GM12878 (cell line): ENCODE measurements around the gene ANAPC4. TPM values are rescaled to one million over a fixed set of nuclear protein-coding genes. Genes with fewer than 3 reads are reported as not detected.

Source experiments
- ATAC-seq: fragments of 200-7000 bp; cut with Tn5 transposase; 3 replicates; pipeline ENCODE4 v1.9.1; 2020; ENCODE audit warnings: mild to moderate bottlenecking, moderate library complexity
- BruUV-seq: library from RNA; stranded (reverse); fragments of 400-500 nt; replicated peaks from 2 replicates; lab custom pipeline; 2021; lab: Mats Ljungman, UMichigan
- CTCF ChIA-PET: fragments of 300-600 bp; sonication (Branson Sonifier 250); formaldehyde crosslinking; extraction: SDS; loops from one replicate; lab custom pipeline; 2021; ENCODE audit warnings: inconsistent platforms; lab: Yijun Ruan, JAX
- POLR2A ChIA-PET: fragments of 350-600 bp; formaldehyde crosslinking; extraction: SDS; loops from one replicate; lab custom pipeline; 2021; ENCODE audit warnings: inconsistent platforms; lab: Charles Lee
- RAD21 ChIA-PET: fragments of 300-600 bp; sonication (Branson Sonifier 250); formaldehyde crosslinking; loops from one replicate; lab custom pipeline; 2023; ENCODE audit warnings: antibody characterized with exemption; ENCODE audit not compliant: unreplicated experiment; lab: Charles Lee
- SMC1A ChIA-PET: fragments of 300-600 bp; sonication (Branson Sonifier 250); formaldehyde crosslinking; loops from one replicate; lab custom pipeline; 2023; ENCODE audit not compliant: unreplicated experiment, uncharacterized antibody; lab: Charles Lee
- DNase-seq: peaks from one replicate; pipeline ENCODE4 v3.0.0-alpha.2; 2011; ENCODE audit warnings: low read depth, low spot score
- FAIRE-seq: peaks from 3 replicates; lab custom pipeline; 2011; peaks lifted over from hg19 to GRCh38; lab: Jason Lieb, UNC
- H2AFZ ChIP-seq: 2 replicates; pipeline ENCODE4 v1.6.0; 2011; ENCODE audit warnings: low read depth, low read length, control low read depth; ENCODE audit not compliant: control insufficient read depth
- H3K27ac ChIP-seq: 2 replicates; pipeline ENCODE4 v1.5.1; 2011; ENCODE audit warnings: control low read depth; ENCODE audit not compliant: control insufficient read depth, insufficient read depth
- H3K27me3 ChIP-seq, 2 experiments: replicated peaks in 1 of 2; 2 replicates each; pipeline versions ENCODE4 v1.6.0 to v1.6.1; 2011; ENCODE audit warnings: low read length in 1 of 2; ENCODE audit not compliant: control insufficient read depth in 2 of 2, insufficient read depth in 2 of 2
- H3K36me3 ChIP-seq, 2 experiments: 2 replicates each; pipeline ENCODE4 v1.5.1; 2011; ENCODE audit warnings: low read length in 1 of 2; ENCODE audit not compliant: control insufficient read depth in 2 of 2, insufficient read depth in 2 of 2
- H3K4me1 ChIP-seq: 2 replicates; pipeline ENCODE4 v1.6.1; 2011; ENCODE audit warnings: mild to moderate bottlenecking, low read length, moderate library complexity, mixed read lengths; ENCODE audit not compliant: control insufficient read depth, insufficient read depth
- H3K4me2 ChIP-seq: 2 replicates; pipeline ENCODE4 v1.6.0; 2011; ENCODE audit warnings: control low read depth; ENCODE audit not compliant: control insufficient read depth, insufficient read depth
- H3K4me3 ChIP-seq: fragments of 200-600 bp; sonication (generic); 2 replicates; pipeline ENCODE4 v1.5.1; 2016
- H3K79me2 ChIP-seq: 2 replicates; pipeline ENCODE4 v1.6.0; 2011; ENCODE audit warnings: low read length; ENCODE audit not compliant: control insufficient read depth, insufficient read depth
- H3K9ac ChIP-seq: 2 replicates; pipeline ENCODE4 v1.8.0; 2011; ENCODE audit warnings: low read length, control low read depth, mixed read lengths; ENCODE audit not compliant: control insufficient read depth, insufficient read depth
- H3K9me3 ChIP-seq: replicated peaks from 3 replicates; pipeline ENCODE4 v1.5.1; 2011; ENCODE audit warnings: mild to moderate bottlenecking, low read length; ENCODE audit not compliant: control insufficient read depth, insufficient read depth
- H4K20me1 ChIP-seq: 2 replicates; pipeline ENCODE4 v1.6.0; 2011; ENCODE audit not compliant: control insufficient read depth, insufficient read depth
- CHD4 ChIP-seq: fragments of 200-600 bp; sonication (generic); IDR thresholded peaks from 2 replicates; pipeline ENCODE4 v1.6.1; 2016; ENCODE audit warnings: mild to moderate bottlenecking
- MYB ChIP-seq: fragments of 150-350 bp; IDR thresholded peaks from 2 replicates; pipeline ENCODE4 v1.6.1; 2014; ENCODE audit warnings: mild to moderate bottlenecking, low read depth, low read length, borderline replicate concordance
- POLR2AphosphoS2 ChIP-seq: IDR thresholded peaks from 2 replicates; pipeline ENCODE4 v1.6.1; 2011; ENCODE audit warnings: low read depth, mild to moderate bottlenecking, low read length, improper control_type of control experiment, moderate library complexity
- POU2F2 ChIP-seq: IDR thresholded peaks from 3 replicates; pipeline ENCODE4 v1.6.1; 2011; ENCODE audit warnings: low read depth, mild to moderate bottlenecking, low read length, borderline replicate concordance
- REST ChIP-seq: IDR thresholded peaks from 2 replicates; pipeline ENCODE4 v1.6.1; 2012; ENCODE audit warnings: mild to moderate bottlenecking, low read depth, low read length
- SIN3A ChIP-seq: IDR thresholded peaks from 2 replicates; pipeline ENCODE4 v1.6.1; 2012; ENCODE audit warnings: low read depth, low read length, improper control_type of control experiment
- SIX5 ChIP-seq: IDR thresholded peaks from 2 replicates; pipeline ENCODE4 v1.6.1; 2011; ENCODE audit warnings: mild to moderate bottlenecking, low read depth, low read length, moderate library complexity; ENCODE audit not compliant: severe bottlenecking
- SKIL ChIP-seq: fragments of 450-650 bp; IDR thresholded peaks from 2 replicates; pipeline ENCODE4 v1.6.1; 2017; ENCODE audit warnings: mild to moderate bottlenecking, low read depth, inconsistent platforms; ENCODE audit not compliant: poor library complexity, severe bottlenecking
- TARDBP ChIP-seq: IDR thresholded peaks from 2 replicates; pipeline ENCODE4 v1.6.1; 2016; ENCODE audit warnings: borderline replicate concordance
- TCF7 ChIP-seq: IDR thresholded peaks from 2 replicates; pipeline ENCODE4 v1.6.1; 2014; ENCODE audit warnings: antibody characterized with exemption, borderline replicate concordance
- ZSCAN29 ChIP-seq: fragments of 450-650 bp; IDR thresholded peaks from 2 replicates; pipeline ENCODE4 v1.6.1; 2017; ENCODE audit warnings: mild to moderate bottlenecking, moderate library complexity
- WGBS: methylation state at CpG from one replicate; pipeline ENCODE4 v1.1.6; 2016; ENCODE audit warnings: low lambda C conversion rate; ENCODE audit not compliant: insufficient replicate concordance, insufficient coverage; ENCODE audit errors: missing lambda C conversion rate; 5-methylcytosine and 5-hydroxymethylcytosine counted together
- in situ Hi-C: fragments of 300-500 bp; cut with MboI; formaldehyde crosslinking; loops from 9 replicates; pipeline ENCODE4 v1.14.3; 2018; ENCODE audit warnings: mixed read lengths
- intact Hi-C: fragments of 100-400 bp; cut with micrococcal nuclease; formaldehyde crosslinking; loops from one replicate; pipeline ENCODE4 v1.14.2; 2022; ENCODE audit not compliant: unreplicated experiment
- polyA plus RNA-seq, 11 experiments: library from polyadenylated mRNA; depleted of rRNA in 4 of 11; unstranded in 6 of 11; stranded (reverse) in 5 of 11; fragments of >200 nt; fragmentation: Nextera tagmentation in 4 of 11; fragmentation: Illumina TruSeq in 1 of 11; extraction: Ambion mirVana in 4 of 11; extraction: Trizol in 1 of 11; gene quantifications; 1 replicate in 1 of 11; 2 replicates in 10 of 11; pipeline versions ENCODE4 v1.2.1 to v1.2.3, GENCODE V29; 2011 to 2016; ENCODE audit warnings: inconsistent platforms in 2 of 11, missing spikeins in 2 of 11, low read depth in 1 of 11
- total RNA-seq, 4 experiments: library from RNA; depleted of rRNA in 3 of 4; stranded (reverse); fragments of >200 nt in 3 of 4; fragmentation: Illumina TruSeq in 1 of 4; extraction: Trizol in 1 of 4; gene quantifications; 2 replicates each; pipeline versions ENCODE4 v1.2.1 to v1.2.3, GENCODE V29; 2013 to 2021
- TF ChIP-seq, protein P1 (sequence below): IDR thresholded peaks from 2 replicates; pipeline ENCODE4 v1.6.1; 2012; ENCODE audit warnings: low read length, inconsistent platforms
- TF ChIP-seq, protein P2 (sequence below): fragments of 450-650 bp; IDR thresholded peaks from 2 replicates; pipeline ENCODE4 v1.6.1; 2016; ENCODE audit warnings: mild to moderate bottlenecking

Gene ANAPC4
- total and polyA plus RNA-seq, 10 of the 15 experiments (the other 5 are each of a cell fraction or from before 2014, with no cell fraction given), result 16.3 to 50.2 (median 29.9) TPM

DNA sequence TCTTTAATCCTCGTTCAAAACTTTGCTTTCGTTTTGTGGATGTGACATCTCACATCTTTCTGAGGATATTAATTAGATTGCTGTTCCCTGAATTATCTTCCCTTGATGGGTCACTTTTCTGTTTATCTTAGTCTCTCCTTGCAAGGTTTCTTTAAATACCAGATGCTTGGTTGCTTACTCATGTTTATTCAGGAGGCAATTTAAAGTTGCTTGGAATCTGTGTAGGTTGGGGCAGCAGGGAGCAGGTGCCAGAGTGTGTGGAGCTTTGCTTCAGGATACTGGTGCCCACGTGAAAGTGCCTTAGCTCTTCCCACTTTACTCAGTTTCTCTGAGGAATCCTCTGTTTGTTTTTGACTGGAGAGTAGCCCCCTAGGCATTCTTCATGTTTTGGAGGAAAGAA, 24.0 kb downstream of the ANAPC4 start (continued):
- TF ChIP-seq POLR2AphosphoS2, result no peak
- no peak for TF ChIP-seq MYB
- TF ChIP-seq CHD4, result no peak
- no peak for TF ChIP-seq TCF7
- TF ChIP-seq, protein P1, sequence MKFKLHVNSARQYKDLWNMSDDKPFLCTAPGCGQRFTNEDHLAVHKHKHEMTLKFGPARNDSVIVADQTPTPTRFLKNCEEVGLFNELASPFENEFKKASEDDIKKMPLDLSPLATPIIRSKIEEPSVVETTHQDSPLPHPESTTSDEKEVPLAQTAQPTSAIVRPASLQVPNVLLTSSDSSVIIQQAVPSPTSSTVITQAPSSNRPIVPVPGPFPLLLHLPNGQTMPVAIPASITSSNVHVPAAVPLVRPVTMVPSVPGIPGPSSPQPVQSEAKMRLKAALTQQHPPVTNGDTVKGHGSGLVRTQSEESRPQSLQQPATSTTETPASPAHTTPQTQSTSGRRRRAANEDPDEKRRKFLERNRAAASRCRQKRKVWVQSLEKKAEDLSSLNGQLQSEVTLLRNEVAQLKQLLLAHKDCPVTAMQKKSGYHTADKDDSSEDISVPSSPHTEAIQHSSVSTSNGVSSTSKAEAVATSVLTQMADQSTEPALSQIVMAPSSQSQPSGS, result no peak
- no peak for TF ChIP-seq REST

DNA sequence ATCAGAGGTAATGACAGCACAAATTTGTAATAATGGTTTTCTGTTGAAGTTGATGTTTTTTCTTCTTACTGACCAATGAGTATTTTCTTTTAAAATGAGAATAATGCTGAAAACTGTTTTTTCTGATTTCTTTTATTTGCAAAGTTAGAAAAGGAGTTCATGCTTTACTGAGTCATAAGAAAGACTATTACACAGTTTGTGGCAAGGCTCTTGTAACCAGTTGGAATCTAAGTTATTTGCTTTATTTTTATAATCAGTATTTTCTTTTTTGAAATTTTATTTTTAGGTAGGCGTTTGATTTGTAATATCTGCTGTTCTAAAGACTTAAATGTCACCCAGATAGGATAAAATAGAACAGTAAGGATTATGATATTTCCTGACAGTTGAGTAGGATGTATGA, 25.5 kb downstream of the ANAPC4 start:
- Histone ChIP-seq H3K4me3 (no peak overlapping the region), H3K9me3 (no peaks in the 10 kb centered on the region), H3K4me1 (no peaks in the 10 kb centered on the region), H3K27ac (no peak overlapping the region), H3K36me3 (peaks cover 0 to 19% of the 10 kb centered on the region in 2 experiments; a peak in 2 of 4 replicates), H3K9ac (no peak overlapping the region), H3K79me2 (no peaks in the 10 kb centered on the region), H3K4me2 (no peak overlapping the region), H3K27me3 (no peaks in the 10 kb centered on the region), H4K20me1 (no peaks in the 10 kb centered on the region), H2AFZ (no peak overlapping the region)
- whole genome bisulfite sequencing, result 95% methylated on average over 1 of the region's 1 CpG
- intact Hi-C loops (no loop called here), in situ Hi-C loops (no loop called here)
- ChIA-PET POLR2A (no interaction called here), SMC1A (no interaction called here), RAD21 (no interaction called here), CTCF (interaction anchor here (2.0 kb wide), 1 partner anchor 13 kb away, joined by 4 read pairs; no protein-coding TSS in a partner anchor)
- no TSS peak for BruUV-seq
- ATAC-seq, result no peak
- FAIRE-seq, result no peak
- no peak for DNase-seq
- TF ChIP-seq, protein P2, sequence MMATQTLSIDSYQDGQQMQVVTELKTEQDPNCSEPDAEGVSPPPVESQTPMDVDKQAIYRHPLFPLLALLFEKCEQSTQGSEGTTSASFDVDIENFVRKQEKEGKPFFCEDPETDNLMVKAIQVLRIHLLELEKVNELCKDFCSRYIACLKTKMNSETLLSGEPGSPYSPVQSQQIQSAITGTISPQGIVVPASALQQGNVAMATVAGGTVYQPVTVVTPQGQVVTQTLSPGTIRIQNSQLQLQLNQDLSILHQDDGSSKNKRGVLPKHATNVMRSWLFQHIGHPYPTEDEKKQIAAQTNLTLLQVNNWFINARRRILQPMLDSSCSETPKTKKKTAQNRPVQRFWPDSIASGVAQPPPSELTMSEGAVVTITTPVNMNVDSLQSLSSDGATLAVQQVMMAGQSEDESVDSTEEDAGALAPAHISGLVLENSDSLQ, result no peak
- TF ChIP-seq POU2F2 (no peak), TARDBP (no peak), SKIL (no peak), SIN3A (no peak), ZSCAN29 (no peak), SIX5 (no peak)
